NCI-H2171 treated with DMSO at 0.1 percent for 48 hours (cell line): ENCODE data around the gene DCLRE1B.
"Not testable (repeated sequence)": the region's sequence is repeated elsewhere in the genome, so short reads cannot be mapped to it uniquely, and the experiment has no call there.

ENCODE experiments used
- DNase-seq: peaks from one replicate; lab custom pipeline; 2025; lab: John Stamatoyannopoulos, UW

The DCLRE1B gene

GRCh38 chr1:113948151-113948550 lies 43.0 kb downstream of the DCLRE1B start:
- DNase-seq: not testable (repeated sequence)

- no peak for DNase-seq
These were observed 43.9 kb downstream of the DCLRE1B start for GRCh38 chr1:113949007-113949406.

GRCh38 chr1:113950908-113951307 lies 45.8 kb downstream of the DCLRE1B start:
- DNase-seq: no peak

- no peak for DNase-seq
These were observed 46.6 kb downstream of the DCLRE1B start for GRCh38 chr1:113951719-113952118.

GRCh38 chr1:113957984-113958383 lies 52.9 kb downstream of the DCLRE1B start:
- no peak for DNase-seq

- no peak for DNase-seq
These were observed 53.6 kb downstream of the DCLRE1B start for GRCh38 chr1:113958691-113959090.

GRCh38 chr1:113963281-113963906 lies 58.3 kb downstream of the DCLRE1B start:
- no peak for DNase-seq
